Measurements from ENCODE around the gene FOXP1. TPM values are rescaled to one million over a fixed set of nuclear protein-coding genes. Genes with fewer than 3 reads are reported as not detected.

Gene FOXP1
- total and polyA plus RNA-seq, 2 of the 8 experiments (the other 6 are each of a cell fraction or from before 2014, with no cell fraction given) = 13.9 to 25.4 TPM

DNA sequence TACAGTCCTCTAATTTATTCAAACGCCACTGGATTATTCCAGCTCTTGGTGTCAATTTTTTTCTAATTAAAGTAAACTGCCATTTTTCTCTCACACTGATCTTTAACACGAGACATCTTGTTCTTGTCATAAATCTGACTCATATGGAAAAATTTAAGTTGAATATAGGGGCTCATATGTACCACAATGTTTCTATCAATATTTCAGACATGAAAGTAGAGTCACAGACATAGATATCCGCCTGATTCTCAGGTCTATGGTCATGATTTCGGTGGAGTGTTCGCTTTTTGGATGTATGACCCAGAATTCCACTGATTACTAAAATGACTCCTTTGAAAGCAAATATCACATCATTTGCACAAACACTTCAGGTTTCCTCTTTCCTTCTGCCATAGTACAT, 552.8 kb downstream of the FOXP1 start:
- Histone ChIP-seq H4K20me1 (replicated peaks in 1 of 2; ENCODE audit: control insufficient read depth in 1 of 2, insufficient read depth in 2 of 2, low read length in 2 of 2) (peaks cover 0 to 4% of the 10 kb centered on the region in 2 experiments), H2BK20ac (ENCODE audit: low read length) (no peak overlapping the region), H3K4me3 (ENCODE audit: extremely low read depth in 1 of 4, insufficient read depth in 2 of 4, low read depth in 3 of 4, low read length in 4 of 4) (no peak overlapping the region), H3K4me1 (replicated peaks in 1 of 4; ENCODE audit: control insufficient read depth in 3 of 4, insufficient read depth in 4 of 4, low read length in 3 of 4) (peaks cover 1 to 11% (median 6%) of the 10 kb centered on the region in 4 experiments; a peak in 5 of 7 replicates), H3K36me3 (ENCODE audit: control insufficient read depth in 2 of 4, insufficient read depth in 4 of 4, low read length in 3 of 4) (peaks cover 0 to 3% (median 0%) of the 10 kb centered on the region in 4 experiments; a peak in 1 of 8 replicates), H2BK5ac (ENCODE audit: low read depth, low read length) (no peak overlapping the region), H2AK5ac (ENCODE audit: low read depth, low read length) (no peak overlapping the region), H3K4ac (replicated peaks; ENCODE audit: insufficient read length, low read depth, low read length) (no peak overlapping the region), H3K79me2 (ENCODE audit: control insufficient read depth in 1 of 2, insufficient read depth in 2 of 2, low read length in 2 of 2) (no peaks in the 10 kb centered on the region), H4K5ac (ENCODE audit: insufficient read length, low read depth, low read length) (no peak overlapping the region), H3K27me3 (replicated peaks in 1 of 4; ENCODE audit: control insufficient read depth in 3 of 4, extremely low read depth in 1 of 4, insufficient read depth in 3 of 4, low read length in 3 of 4) (no peaks in the 10 kb centered on the region; a peak in 1 of 7 replicates), H3K56ac (replicated peaks; ENCODE audit: insufficient read length, low read depth, low read length) (no peak overlapping the region), H3K79me1 (ENCODE audit: low read depth, low read length) (no peaks in the 10 kb centered on the region), H3K9me3 (ENCODE audit: insufficient read depth in 2 of 2, low read depth in 1 of 2, low read length in 1 of 2) (no peaks in the 10 kb centered on the region), H3K27ac (ENCODE audit: low read depth, low read length) (no peak overlapping the region), H3K18ac (ENCODE audit: extremely low read depth, low read length) (no peak overlapping the region), H2BK120ac (replicated peaks; ENCODE audit: low read depth, low read length) (no peak overlapping the region), H3K23me2 (ENCODE audit: low read depth, low read length) (no peaks in the 10 kb centered on the region), H2BK12ac (ENCODE audit: low read depth, low read length) (no peak overlapping the region), H3K23ac (ENCODE audit: insufficient read length) (no peak overlapping the region), H4K91ac (replicated peaks; ENCODE audit: insufficient read length, low read length) (no peak overlapping the region), H2AFZ (ENCODE audit: low read length) (no peak overlapping the region), H2BK15ac (ENCODE audit: low read length) (no peak overlapping the region), H4K8ac (ENCODE audit: extremely low read depth, insufficient read depth, low read length) (no peak overlapping the region), H3K4me2 (ENCODE audit: insufficient read depth in 1 of 2, low read depth in 2 of 2, low read length in 2 of 2) (no peak overlapping the region), H3K9ac (replicated peaks in 1 of 4; ENCODE audit: extremely low read depth in 1 of 4, low read depth in 3 of 4, low read length in 3 of 4) (no peak overlapping the region), H3K14ac (ENCODE audit: insufficient read length) (no peak overlapping the region)
- ChIA-PET CTCF (ENCODE audit: partially characterized antibody) (interaction anchor here (0.6 to 1.0 kb wide), 3 partner anchors 9 to 155 kb away, joined by 3 to 4 read pairs (median 3); no protein-coding TSS in a partner anchor), POLR2A (ENCODE audit: partially characterized antibody) (no interaction called here)
- FAIRE-seq (no peak), DNase-seq (ENCODE audit: low read depth in 1 of 2, low spot score in 2 of 2) (no peak)
- WGBS, 2 experiments (ENCODE audit: extremely low coverage in 1 of 2, insufficient coverage in 1 of 2, insufficient read length in 1 of 2, insufficient replicate concordance in 2 of 2, low coverage in 1 of 2, low lambda C conversion rate in 2 of 2, missing lambda C conversion rate in 1 of 2) = 91% methylated on average over 5 of the region's 5 CpGs; no CpG with 5 or more reads in 1 of the 2 experiments
- no peak for TF ChIP-seq POU5F1 (IDR thresholded peaks at IDR 0.05; ENCODE audit: low read depth, low read length)
- TF ChIP-seq, protein P1, sequence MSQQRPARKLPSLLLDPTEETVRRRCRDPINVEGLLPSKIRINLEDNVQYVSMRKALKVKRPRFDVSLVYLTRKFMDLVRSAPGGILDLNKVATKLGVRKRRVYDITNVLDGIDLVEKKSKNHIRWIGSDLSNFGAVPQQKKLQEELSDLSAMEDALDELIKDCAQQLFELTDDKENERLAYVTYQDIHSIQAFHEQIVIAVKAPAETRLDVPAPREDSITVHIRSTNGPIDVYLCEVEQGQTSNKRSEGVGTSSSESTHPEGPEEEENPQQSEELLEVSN (IDR thresholded peaks at IDR 0.05) = no peak

Data from H1 (cell line).